Measurements from ENCODE around the gene OPCML.

OPCML gene

DNA sequence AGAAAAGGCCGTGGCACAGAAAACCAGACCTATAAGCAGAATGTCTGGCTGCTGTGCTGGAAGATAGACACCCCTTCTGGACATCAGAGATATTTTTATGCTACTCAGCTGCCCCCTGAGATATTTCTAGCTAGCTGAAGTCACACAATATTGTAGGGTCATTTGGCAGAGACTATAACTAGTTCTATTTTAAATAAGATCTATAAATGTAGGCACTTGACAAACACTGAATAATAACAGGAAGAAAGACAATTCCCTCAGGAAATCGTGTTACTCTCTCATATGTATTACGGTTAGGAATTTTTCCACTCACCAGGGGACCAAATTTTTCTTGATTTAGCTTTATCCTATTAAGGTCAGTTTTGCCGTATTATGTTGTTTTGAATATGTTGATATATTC lies 845.4 kb downstream of the OPCML start:
- H3K9ac ChIP-seq (ENCODE audit: low read length in 2 of 2): no peak overlapping the region
- H3K4me3 ChIP-seq (ENCODE audit: low read length in 2 of 2): no peak overlapping the region
- no peaks in the 10 kb centered on the region for H3K4me1 ChIP-seq (ENCODE audit: control insufficient read depth, insufficient read depth, low read length)
- no peak overlapping the region for H3K27ac ChIP-seq (ENCODE audit: low read length)
- H3K27me3 ChIP-seq (ENCODE audit: control insufficient read depth in 1 of 2, insufficient read depth in 2 of 2, low read length in 2 of 2): no peaks in the 10 kb centered on the region
- no peaks in the 10 kb centered on the region for H3K36me3 ChIP-seq (ENCODE audit: control insufficient read depth in 2 of 2, insufficient read depth in 2 of 2, low read length in 2 of 2)
- H3K9me3 ChIP-seq (ENCODE audit: control insufficient read depth in 2 of 2, low read length in 2 of 2): no peaks in the 10 kb centered on the region

DNA sequence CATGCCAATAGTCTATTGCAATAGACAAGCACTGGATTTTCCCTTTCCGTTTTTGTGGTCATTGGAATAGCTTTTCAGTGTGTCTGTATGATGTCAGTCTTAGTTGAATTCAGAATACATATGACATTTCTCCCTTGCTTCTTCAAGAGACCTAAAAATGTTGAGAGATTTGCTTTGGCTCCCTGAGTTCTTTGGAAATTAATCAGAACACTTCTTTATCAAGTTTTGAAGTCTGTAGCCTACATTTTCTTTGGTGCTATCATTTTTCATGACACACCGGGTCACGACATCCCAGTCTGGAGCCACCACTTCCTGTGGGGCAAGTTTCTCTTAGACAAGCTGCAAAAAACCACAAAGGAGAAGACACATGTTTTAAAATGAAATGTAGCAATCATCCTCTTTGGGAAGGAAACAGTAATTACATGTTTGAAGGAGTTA lies 847.1 kb downstream of the OPCML start:
- Histone ChIP-seq H3K9ac (ENCODE audit: low read length in 2 of 2) (no peak overlapping the region), H3K27ac (ENCODE audit: low read length) (no peak overlapping the region), H3K4me1 (ENCODE audit: control insufficient read depth, insufficient read depth, low read length) (no peaks in the 10 kb centered on the region), H3K9me3 (ENCODE audit: control insufficient read depth in 2 of 2, low read length in 2 of 2) (no peaks in the 10 kb centered on the region), H3K4me3 (ENCODE audit: low read length in 2 of 2) (no peak overlapping the region), H3K36me3 (ENCODE audit: control insufficient read depth in 2 of 2, insufficient read depth in 2 of 2, low read length in 2 of 2) (no peaks in the 10 kb centered on the region), H3K27me3 (ENCODE audit: control insufficient read depth in 1 of 2, insufficient read depth in 2 of 2, low read length in 2 of 2) (no peaks in the 10 kb centered on the region)

DNA sequence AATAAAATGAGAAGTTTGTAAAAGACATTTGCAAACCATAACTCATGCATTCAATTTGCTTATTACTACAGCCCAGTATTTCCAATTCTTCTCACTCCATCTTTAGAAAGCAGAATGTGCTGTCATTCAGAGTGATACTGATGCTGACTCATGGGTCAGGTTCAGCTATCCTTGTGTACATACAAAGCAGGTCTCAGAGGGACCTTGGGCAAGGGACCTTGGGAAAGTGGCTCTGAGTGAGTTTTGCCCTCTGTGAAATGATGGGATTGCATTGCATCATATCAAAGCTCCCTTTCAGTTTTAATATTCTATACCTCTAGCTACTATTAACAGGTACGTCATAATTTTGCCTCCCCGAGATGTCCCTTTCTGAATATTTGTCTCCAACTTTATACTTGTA lies 848.7 kb downstream of the OPCML start:
- Histone ChIP-seq H3K9ac (ENCODE audit: low read length in 2 of 2) (no peak overlapping the region), H3K27ac (ENCODE audit: low read length) (no peak overlapping the region), H3K4me3 (ENCODE audit: low read length in 2 of 2) (no peak overlapping the region), H3K4me1 (ENCODE audit: control insufficient read depth, insufficient read depth, low read length) (no peaks in the 10 kb centered on the region), H3K27me3 (ENCODE audit: control insufficient read depth in 1 of 2, insufficient read depth in 2 of 2, low read length in 2 of 2) (no peaks in the 10 kb centered on the region), H3K36me3 (ENCODE audit: control insufficient read depth in 2 of 2, insufficient read depth in 2 of 2, low read length in 2 of 2) (no peaks in the 10 kb centered on the region), H3K9me3 (ENCODE audit: control insufficient read depth in 2 of 2, low read length in 2 of 2) (no peaks in the 10 kb centered on the region)

DNA sequence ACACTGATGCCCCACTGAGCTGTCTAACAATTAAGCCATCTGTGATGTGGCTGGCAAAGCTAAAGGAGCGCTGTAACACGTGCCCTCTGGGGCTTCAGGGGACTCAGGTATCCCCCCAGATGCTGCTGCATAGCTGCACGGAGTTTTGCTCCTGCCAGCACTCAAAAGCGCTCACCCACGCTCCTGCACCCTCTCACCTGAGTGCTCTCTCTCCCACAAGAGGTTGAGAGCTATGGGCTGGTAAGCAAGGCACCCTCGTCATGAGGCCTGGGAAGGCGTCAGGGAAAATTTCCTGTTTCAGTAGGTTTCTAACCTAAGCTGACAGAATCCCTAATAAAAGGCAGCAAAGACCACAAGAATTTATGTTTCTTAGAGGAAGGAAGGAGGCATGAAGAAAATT lies 850.3 kb downstream of the OPCML start:
- H3K36me3 ChIP-seq (ENCODE audit: control insufficient read depth in 2 of 2, insufficient read depth in 2 of 2, low read length in 2 of 2): no peaks in the 10 kb centered on the region
- H3K27me3 ChIP-seq (ENCODE audit: control insufficient read depth in 1 of 2, insufficient read depth in 2 of 2, low read length in 2 of 2): no peaks in the 10 kb centered on the region
- no peaks in the 10 kb centered on the region for H3K4me1 ChIP-seq (ENCODE audit: control insufficient read depth, insufficient read depth, low read length)
- H3K9me3 ChIP-seq (ENCODE audit: control insufficient read depth in 2 of 2, low read length in 2 of 2): peaks cover 0 to 3% of the 10 kb centered on the region in 2 donors
- no peak overlapping the region for H3K9ac ChIP-seq (ENCODE audit: low read length in 2 of 2)
- H3K4me3 ChIP-seq (ENCODE audit: low read length in 2 of 2): no peak overlapping the region
- H3K27ac ChIP-seq (ENCODE audit: low read length): no peak overlapping the region

DNA sequence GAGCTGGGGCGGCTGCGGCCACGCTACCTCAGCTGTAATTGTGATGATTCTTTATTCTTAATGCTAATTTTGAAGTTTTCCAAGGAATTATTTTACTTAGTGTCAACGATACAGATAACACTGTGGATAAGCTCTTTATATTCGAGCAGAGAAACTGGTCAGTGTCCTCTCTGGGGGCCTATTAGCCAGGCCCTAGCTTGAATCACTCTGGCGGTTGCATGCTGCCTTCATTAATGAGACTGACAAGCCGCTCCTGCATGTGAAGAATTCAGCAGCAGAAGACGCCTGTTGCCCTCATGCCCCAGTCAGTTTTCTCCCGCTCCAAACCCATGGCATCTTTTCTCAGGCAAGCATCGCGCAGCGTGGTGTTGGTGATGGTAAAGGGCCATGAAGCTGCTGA lies 851.7 kb downstream of the OPCML start:
- Histone ChIP-seq H3K9me3 (ENCODE audit: control insufficient read depth in 2 of 2, low read length in 2 of 2) (peaks cover 0 to 3% of the 10 kb centered on the region in 2 donors), H3K9ac (ENCODE audit: low read length in 2 of 2) (no peak overlapping the region), H3K4me3 (ENCODE audit: low read length in 2 of 2) (no peak overlapping the region), H3K4me1 (ENCODE audit: control insufficient read depth, insufficient read depth, low read length) (no peaks in the 10 kb centered on the region), H3K36me3 (ENCODE audit: control insufficient read depth in 2 of 2, insufficient read depth in 2 of 2, low read length in 2 of 2) (no peaks in the 10 kb centered on the region), H3K27me3 (ENCODE audit: control insufficient read depth in 1 of 2, insufficient read depth in 2 of 2, low read length in 2 of 2) (no peaks in the 10 kb centered on the region), H3K27ac (ENCODE audit: low read length) (no peak overlapping the region)

DNA sequence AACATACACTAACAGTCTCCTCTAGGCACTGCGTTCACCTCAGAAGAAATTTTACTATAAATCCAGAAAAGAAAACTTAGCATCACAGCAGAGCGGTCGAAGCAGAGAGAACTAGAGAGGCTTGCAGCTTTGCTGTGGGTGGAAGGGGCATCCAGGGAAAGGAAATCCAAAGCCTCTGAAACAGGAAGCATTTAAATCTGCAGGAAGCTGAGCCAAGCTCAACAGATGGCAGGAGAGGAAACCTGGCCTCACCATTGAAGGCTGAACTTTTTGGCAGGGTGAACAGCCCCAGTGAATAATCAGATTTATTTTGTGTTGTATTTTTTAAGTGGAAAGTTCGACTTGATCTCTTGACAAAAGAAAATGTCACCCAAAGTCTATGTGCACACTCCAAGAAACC lies 858.1 kb downstream of the OPCML start:
- H3K27ac ChIP-seq (ENCODE audit: low read length): no peak overlapping the region
- no peaks in the 10 kb centered on the region for H3K27me3 ChIP-seq (ENCODE audit: control insufficient read depth in 1 of 2, insufficient read depth in 2 of 2, low read length in 2 of 2)

GRCh38 chr11:132671851-132672370 lies 860.4 kb downstream of the OPCML start:
- Histone ChIP-seq H3K9ac (ENCODE audit: low read length in 2 of 2) (no peak overlapping the region), H3K4me3 (ENCODE audit: low read length in 2 of 2) (no peak overlapping the region), H3K4me1 (ENCODE audit: control insufficient read depth, insufficient read depth, low read length) (no peaks in the 10 kb centered on the region), H3K9me3 (ENCODE audit: control insufficient read depth in 2 of 2, low read length in 2 of 2) (no peaks in the 10 kb centered on the region), H3K27ac (ENCODE audit: low read length) (no peak overlapping the region), H3K36me3 (ENCODE audit: control insufficient read depth in 2 of 2, insufficient read depth in 2 of 2, low read length in 2 of 2) (no peaks in the 10 kb centered on the region), H3K27me3 (ENCODE audit: control insufficient read depth in 1 of 2, insufficient read depth in 2 of 2, low read length in 2 of 2) (no peaks in the 10 kb centered on the region)

More for the DNA sequence above, 858.1 kb downstream of the OPCML start:
- Histone ChIP-seq H3K36me3 (ENCODE audit: control insufficient read depth in 2 of 2, insufficient read depth in 2 of 2, low read length in 2 of 2) (no peaks in the 10 kb centered on the region), H3K9me3 (ENCODE audit: control insufficient read depth in 2 of 2, low read length in 2 of 2) (peaks cover 0 to 3% of the 10 kb centered on the region in 2 donors), H3K4me1 (ENCODE audit: control insufficient read depth, insufficient read depth, low read length) (no peaks in the 10 kb centered on the region), H3K9ac (ENCODE audit: low read length in 2 of 2) (no peak overlapping the region), H3K4me3 (ENCODE audit: low read length in 2 of 2) (no peak overlapping the region)

DNA sequence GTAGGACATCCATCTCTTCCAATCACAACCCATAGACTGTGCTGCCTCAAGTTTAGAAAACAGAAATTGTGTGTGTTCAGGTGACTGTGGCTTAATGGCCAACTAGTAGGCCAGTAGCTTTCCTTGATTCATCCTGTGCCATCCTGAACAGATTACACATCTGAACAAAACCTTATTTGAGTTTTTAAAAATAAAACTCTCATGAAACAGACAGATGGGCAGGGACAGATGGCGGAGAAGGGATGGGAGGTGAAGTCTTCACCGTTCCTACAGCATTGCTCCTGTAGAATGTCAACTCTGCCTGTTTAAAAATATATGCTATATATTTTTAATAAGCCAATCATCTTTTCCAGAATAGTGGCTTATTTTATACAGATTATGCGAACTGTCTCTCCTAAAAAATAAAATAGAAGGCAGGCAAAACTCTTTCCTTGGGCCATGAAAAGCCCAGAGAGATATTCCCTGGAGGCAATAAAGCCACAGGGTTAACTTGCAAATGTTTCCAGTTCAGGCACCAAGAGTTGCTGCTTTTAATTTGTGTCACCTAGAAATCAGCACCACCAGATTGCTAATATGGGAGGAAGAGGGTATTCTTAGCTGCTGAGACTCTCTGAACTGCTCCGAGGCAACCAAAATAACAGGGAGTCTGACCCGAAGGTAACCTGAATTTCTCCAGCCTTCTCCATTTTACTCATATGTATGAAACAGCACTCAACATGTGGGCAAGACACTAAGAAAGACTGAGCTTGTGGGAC lies 861.2 kb downstream of the OPCML start:
- Histone ChIP-seq H3K27me3 (ENCODE audit: control insufficient read depth in 1 of 2, insufficient read depth in 2 of 2, low read length in 2 of 2) (no peaks in the 10 kb centered on the region), H3K27ac (ENCODE audit: low read length) (no peak overlapping the region), H3K36me3 (ENCODE audit: control insufficient read depth in 2 of 2, insufficient read depth in 2 of 2, low read length in 2 of 2) (no peaks in the 10 kb centered on the region), H3K9me3 (ENCODE audit: control insufficient read depth in 2 of 2, low read length in 2 of 2) (no peaks in the 10 kb centered on the region), H3K4me3 (ENCODE audit: low read length in 2 of 2) (no peak overlapping the region), H3K4me1 (ENCODE audit: control insufficient read depth, insufficient read depth, low read length) (no peaks in the 10 kb centered on the region), H3K9ac (ENCODE audit: low read length in 2 of 2) (no peak overlapping the region)

- Histone ChIP-seq H3K27ac (ENCODE audit: low read length) (no peak overlapping the region), H3K36me3 (ENCODE audit: control insufficient read depth in 2 of 2, insufficient read depth in 2 of 2, low read length in 2 of 2) (no peaks in the 10 kb centered on the region), H3K4me1 (ENCODE audit: control insufficient read depth, insufficient read depth, low read length) (no peaks in the 10 kb centered on the region), H3K4me3 (ENCODE audit: low read length in 2 of 2) (no peak overlapping the region), H3K27me3 (ENCODE audit: control insufficient read depth in 1 of 2, insufficient read depth in 2 of 2, low read length in 2 of 2) (no peaks in the 10 kb centered on the region), H3K9ac (ENCODE audit: low read length in 2 of 2) (no peak overlapping the region), H3K9me3 (ENCODE audit: control insufficient read depth in 2 of 2, low read length in 2 of 2) (no peaks in the 10 kb centered on the region)
These were observed 862.4 kb downstream of the OPCML start for GRCh38 chr11:132669949-132670348.

- Histone ChIP-seq H3K4me3 (ENCODE audit: low read length in 2 of 2) (no peak overlapping the region), H3K9ac (ENCODE audit: low read length in 2 of 2) (no peak overlapping the region), H3K36me3 (ENCODE audit: control insufficient read depth in 2 of 2, insufficient read depth in 2 of 2, low read length in 2 of 2) (no peaks in the 10 kb centered on the region), H3K9me3 (ENCODE audit: control insufficient read depth in 2 of 2, low read length in 2 of 2) (no peaks in the 10 kb centered on the region), H3K27ac (ENCODE audit: low read length) (no peak overlapping the region), H3K4me1 (ENCODE audit: control insufficient read depth, insufficient read depth, low read length) (no peaks in the 10 kb centered on the region), H3K27me3 (ENCODE audit: control insufficient read depth in 1 of 2, insufficient read depth in 2 of 2, low read length in 2 of 2) (no peaks in the 10 kb centered on the region)
These were observed 867.1 kb downstream of the OPCML start for GRCh38 chr11:132665205-132665604.

- Histone ChIP-seq H3K36me3 (ENCODE audit: control insufficient read depth in 2 of 2, insufficient read depth in 2 of 2, low read length in 2 of 2) (no peaks in the 10 kb centered on the region), H3K27ac (ENCODE audit: low read length) (no peak overlapping the region), H3K4me1 (ENCODE audit: control insufficient read depth, insufficient read depth, low read length) (no peaks in the 10 kb centered on the region), H3K27me3 (ENCODE audit: control insufficient read depth in 1 of 2, insufficient read depth in 2 of 2, low read length in 2 of 2) (peaks cover 0 to 3% of the 10 kb centered on the region in 2 donors), H3K9me3 (ENCODE audit: control insufficient read depth in 2 of 2, low read length in 2 of 2) (no peaks in the 10 kb centered on the region), H3K4me3 (ENCODE audit: low read length in 2 of 2) (no peak overlapping the region), H3K9ac (ENCODE audit: low read length in 2 of 2) (no peak overlapping the region)
These were observed 873.6 kb downstream of the OPCML start for GRCh38 chr11:132658696-132659095.

Measured in stomach smooth muscle (tissue), 2 donors.